Mammary epithelial cell (primary cell): ENCODE results near the gene TRPC4AP.

Experiments used
- EZH2 ChIP-seq: IDR thresholded peaks from 2 replicates; pipeline ENCODE4 v1.6.1; 2012; ENCODE audit warnings: low read length, inconsistent platforms, borderline replicate concordance
- TF ChIP-seq, protein P1 (sequence below), 2 donors: IDR thresholded peaks in 1 of 2; conservative IDR thresholded peaks in 1 of 2; 2 replicates each; pipeline ENCODE4 v1.5.1; 2011 to 2012; ENCODE audit warnings: inconsistent platforms in 2 of 2, low read length in 2 of 2, mild to moderate bottlenecking in 2 of 2, control low read depth in 1 of 2, low read depth in 1 of 2; ENCODE audit not compliant: insufficient read depth in 1 of 2; ENCODE audit errors: extremely low read depth in 1 of 2

DNA sequence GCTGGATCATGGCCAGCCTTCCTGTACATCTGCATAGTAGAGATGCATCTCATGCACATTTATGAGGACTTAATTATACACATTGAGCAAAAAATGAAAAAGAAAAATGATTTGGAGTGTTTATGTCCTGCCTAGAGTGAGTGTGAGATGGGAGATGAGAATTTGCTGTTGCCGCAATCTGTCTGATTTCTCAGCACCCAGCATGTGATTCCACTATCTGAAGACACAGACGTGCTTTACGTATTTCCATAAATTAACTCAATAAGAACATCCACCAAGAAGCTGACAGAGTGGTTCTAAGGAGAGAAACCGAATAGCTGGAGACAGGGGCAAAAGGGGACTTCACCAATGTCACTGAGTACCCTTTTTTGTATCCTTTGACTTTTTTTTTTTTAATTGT is 39.3 kb upstream of the TRPC4AP start:
- TF ChIP-seq, protein P1, sequence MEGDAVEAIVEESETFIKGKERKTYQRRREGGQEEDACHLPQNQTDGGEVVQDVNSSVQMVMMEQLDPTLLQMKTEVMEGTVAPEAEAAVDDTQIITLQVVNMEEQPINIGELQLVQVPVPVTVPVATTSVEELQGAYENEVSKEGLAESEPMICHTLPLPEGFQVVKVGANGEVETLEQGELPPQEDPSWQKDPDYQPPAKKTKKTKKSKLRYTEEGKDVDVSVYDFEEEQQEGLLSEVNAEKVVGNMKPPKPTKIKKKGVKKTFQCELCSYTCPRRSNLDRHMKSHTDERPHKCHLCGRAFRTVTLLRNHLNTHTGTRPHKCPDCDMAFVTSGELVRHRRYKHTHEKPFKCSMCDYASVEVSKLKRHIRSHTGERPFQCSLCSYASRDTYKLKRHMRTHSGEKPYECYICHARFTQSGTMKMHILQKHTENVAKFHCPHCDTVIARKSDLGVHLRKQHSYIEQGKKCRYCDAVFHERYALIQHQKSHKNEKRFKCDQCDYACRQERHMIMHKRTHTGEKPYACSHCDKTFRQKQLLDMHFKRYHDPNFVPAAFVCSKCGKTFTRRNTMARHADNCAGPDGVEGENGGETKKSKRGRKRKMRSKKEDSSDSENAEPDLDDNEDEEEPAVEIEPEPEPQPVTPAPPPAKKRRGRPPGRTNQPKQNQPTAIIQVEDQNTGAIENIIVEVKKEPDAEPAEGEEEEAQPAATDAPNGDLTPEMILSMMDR (conservative IDR thresholded peaks at IDR 0.05 in 1 of 2, IDR thresholded peaks at IDR 0.05 in 1 of 2; ENCODE audit: extremely low read depth in 1 of 2, insufficient read depth in 1 of 2, low read depth in 1 of 2, low read length in 2 of 2) = no peak
- TF ChIP-seq EZH2 = no peak
